Liver (tissue), 3 donors: ENCODE measurements around the gene FAM228B.

Source experiments
- FOXA2 ChIP-seq: IDR thresholded peaks from 2 replicates; pipeline ENCODE4 v1.6.1; 2016; ENCODE audit warnings: antibody characterized with exemption
- YY1 ChIP-seq: IDR thresholded peaks from 2 replicates; pipeline ENCODE4 v1.6.1; 2016; ENCODE audit warnings: antibody characterized with exemption, mild to moderate bottlenecking
- TF ChIP-seq, protein P1 (sequence below): fragments of 150-350 bp; IDR thresholded peaks from 2 replicates; pipeline ENCODE4 v1.5.1; 2017; ENCODE audit warnings: improper control_type of control experiment, low read depth, low read length; ENCODE audit not compliant: missing input control
- TF ChIP-seq, protein P2 (sequence below): IDR thresholded peaks from 2 replicates; pipeline ENCODE4 v1.6.1; 2016; ENCODE audit warnings: antibody characterized with exemption
- TF ChIP-seq, protein P3 (sequence below): IDR thresholded peaks from 2 replicates; pipeline ENCODE4 v1.6.1; 2016; ENCODE audit warnings: antibody characterized with exemption, mild to moderate bottlenecking
- donor health status: healthy.
- donor health status: healthy.

DNA sequence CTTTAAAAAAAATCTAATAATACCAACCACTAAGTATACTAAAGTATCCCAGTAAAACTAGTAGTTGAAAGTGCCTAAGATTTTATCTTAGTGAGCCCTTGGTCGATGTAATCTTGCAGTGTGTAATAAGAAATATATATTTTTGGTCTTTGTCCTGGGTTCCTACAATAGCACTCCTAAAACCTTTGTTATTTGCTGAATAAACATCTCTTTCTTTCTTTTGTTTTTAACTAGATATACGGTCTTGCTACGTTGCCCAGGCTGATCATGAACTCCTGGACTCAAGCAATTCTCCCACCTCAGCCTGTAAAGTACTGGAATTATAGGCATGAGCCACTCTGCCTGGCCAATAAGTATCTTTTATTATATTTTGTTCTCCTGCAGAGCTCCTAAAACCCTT lies 36.2 kb upstream of the FAM228B start:
- TF ChIP-seq, protein P1, sequence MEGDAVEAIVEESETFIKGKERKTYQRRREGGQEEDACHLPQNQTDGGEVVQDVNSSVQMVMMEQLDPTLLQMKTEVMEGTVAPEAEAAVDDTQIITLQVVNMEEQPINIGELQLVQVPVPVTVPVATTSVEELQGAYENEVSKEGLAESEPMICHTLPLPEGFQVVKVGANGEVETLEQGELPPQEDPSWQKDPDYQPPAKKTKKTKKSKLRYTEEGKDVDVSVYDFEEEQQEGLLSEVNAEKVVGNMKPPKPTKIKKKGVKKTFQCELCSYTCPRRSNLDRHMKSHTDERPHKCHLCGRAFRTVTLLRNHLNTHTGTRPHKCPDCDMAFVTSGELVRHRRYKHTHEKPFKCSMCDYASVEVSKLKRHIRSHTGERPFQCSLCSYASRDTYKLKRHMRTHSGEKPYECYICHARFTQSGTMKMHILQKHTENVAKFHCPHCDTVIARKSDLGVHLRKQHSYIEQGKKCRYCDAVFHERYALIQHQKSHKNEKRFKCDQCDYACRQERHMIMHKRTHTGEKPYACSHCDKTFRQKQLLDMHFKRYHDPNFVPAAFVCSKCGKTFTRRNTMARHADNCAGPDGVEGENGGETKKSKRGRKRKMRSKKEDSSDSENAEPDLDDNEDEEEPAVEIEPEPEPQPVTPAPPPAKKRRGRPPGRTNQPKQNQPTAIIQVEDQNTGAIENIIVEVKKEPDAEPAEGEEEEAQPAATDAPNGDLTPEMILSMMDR: no peak
- TF ChIP-seq, protein P2, sequence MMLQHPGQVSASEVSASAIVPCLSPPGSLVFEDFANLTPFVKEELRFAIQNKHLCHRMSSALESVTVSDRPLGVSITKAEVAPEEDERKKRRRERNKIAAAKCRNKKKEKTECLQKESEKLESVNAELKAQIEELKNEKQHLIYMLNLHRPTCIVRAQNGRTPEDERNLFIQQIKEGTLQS: no peak
- TF ChIP-seq FOXA2 (no peak), YY1 (no peak)
- TF ChIP-seq, protein P3, sequence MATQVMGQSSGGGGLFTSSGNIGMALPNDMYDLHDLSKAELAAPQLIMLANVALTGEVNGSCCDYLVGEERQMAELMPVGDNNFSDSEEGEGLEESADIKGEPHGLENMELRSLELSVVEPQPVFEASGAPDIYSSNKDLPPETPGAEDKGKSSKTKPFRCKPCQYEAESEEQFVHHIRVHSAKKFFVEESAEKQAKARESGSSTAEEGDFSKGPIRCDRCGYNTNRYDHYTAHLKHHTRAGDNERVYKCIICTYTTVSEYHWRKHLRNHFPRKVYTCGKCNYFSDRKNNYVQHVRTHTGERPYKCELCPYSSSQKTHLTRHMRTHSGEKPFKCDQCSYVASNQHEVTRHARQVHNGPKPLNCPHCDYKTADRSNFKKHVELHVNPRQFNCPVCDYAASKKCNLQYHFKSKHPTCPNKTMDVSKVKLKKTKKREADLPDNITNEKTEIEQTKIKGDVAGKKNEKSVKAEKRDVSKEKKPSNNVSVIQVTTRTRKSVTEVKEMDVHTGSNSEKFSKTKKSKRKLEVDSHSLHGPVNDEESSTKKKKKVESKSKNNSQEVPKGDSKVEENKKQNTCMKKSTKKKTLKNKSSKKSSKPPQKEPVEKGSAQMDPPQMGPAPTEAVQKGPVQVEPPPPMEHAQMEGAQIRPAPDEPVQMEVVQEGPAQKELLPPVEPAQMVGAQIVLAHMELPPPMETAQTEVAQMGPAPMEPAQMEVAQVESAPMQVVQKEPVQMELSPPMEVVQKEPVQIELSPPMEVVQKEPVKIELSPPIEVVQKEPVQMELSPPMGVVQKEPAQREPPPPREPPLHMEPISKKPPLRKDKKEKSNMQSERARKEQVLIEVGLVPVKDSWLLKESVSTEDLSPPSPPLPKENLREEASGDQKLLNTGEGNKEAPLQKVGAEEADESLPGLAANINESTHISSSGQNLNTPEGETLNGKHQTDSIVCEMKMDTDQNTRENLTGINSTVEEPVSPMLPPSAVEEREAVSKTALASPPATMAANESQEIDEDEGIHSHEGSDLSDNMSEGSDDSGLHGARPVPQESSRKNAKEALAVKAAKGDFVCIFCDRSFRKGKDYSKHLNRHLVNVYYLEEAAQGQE: no peak
